ENCODE measurements around the gene NRXN3.

NRXN3 gene

DNA sequence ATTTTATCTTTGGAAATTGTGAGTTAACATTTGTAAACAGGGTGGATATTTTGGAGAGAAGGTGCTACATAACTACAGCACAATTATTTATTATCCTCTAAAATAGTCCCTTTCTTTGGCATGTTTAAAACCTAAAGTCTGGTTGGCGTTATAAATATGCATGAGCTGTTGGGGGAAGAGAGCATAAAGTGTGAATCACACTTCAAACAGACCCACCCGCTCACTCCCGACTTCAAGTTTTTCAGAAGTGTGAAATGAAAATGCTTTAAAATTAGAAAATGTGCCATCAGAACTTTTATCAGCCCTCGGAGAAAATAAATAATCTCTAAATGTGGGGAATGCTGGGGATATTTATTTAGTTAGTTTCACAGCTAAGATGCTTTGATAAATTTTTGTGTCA lies 1006.9 kb downstream of the NRXN3 start:
- H3K27ac Mint-ChIP-seq, result no peak overlapping the region
- H3K27me3 Mint-ChIP-seq (ENCODE audit: low read depth), result no peaks in the 10 kb centered on the region

DNA sequence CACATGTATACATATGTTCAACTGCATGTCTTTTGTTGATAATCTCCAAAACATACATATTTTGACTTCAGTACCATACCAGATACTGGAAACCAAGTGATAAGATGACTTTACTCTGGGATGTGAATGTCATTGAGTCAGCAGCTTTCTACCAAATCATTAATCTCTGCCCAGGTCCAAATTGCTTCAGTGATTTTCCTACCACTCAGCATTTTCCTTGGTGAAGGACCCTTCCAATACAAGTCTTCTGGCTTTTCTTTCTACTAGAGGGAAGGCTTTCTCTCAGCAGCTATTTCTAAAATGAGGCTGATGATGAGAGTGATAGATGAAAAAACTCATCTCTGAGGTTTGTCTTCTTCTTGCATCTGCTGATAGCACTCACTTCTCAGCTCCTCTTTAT lies 1008.5 kb downstream of the NRXN3 start:
- H3K4me3 Mint-ChIP-seq, result no peak overlapping the region
- H3K9me3 Mint-ChIP-seq, result no peaks in the 10 kb centered on the region
- H3K36me3 Mint-ChIP-seq (ENCODE audit: low read depth), result no peaks in the 10 kb centered on the region
- no peaks in the 10 kb centered on the region for H3K4me1 Mint-ChIP-seq (ENCODE audit: low read depth)
- H3K27ac Mint-ChIP-seq, result no peak overlapping the region
- H3K27me3 Mint-ChIP-seq (ENCODE audit: low read depth), result no peaks in the 10 kb centered on the region

More for the DNA sequence above, 1006.9 kb downstream of the NRXN3 start:
- no peak overlapping the region for H3K4me3 Mint-ChIP-seq
- no peaks in the 10 kb centered on the region for H3K4me1 Mint-ChIP-seq (ENCODE audit: low read depth)
- H3K9me3 Mint-ChIP-seq, result no peaks in the 10 kb centered on the region
- no peaks in the 10 kb centered on the region for H3K36me3 Mint-ChIP-seq (ENCODE audit: low read depth)

DNA sequence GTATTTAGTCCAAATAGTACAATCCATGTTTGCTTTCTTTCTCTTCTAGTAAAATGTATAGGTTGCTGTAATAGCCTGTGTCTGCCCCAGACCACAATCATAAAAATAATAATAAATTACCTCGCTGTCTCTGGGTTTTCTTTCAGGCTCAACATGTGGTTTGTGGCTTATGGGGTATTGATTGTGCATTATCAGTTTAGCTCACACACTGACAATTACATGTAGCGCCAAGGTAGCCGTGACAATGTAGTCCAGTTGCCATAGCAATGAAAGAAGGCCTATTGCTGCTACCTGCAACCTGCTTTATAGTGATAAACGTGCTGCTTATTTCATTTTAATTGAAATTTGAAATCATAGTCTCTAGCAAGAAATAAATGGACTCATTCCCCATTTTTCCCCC lies 1009.8 kb downstream of the NRXN3 start:
- Mint-ChIP-seq H3K9me3 (no peaks in the 10 kb centered on the region), H3K36me3 (ENCODE audit: low read depth) (no peaks in the 10 kb centered on the region), H3K27me3 (ENCODE audit: low read depth) (no peaks in the 10 kb centered on the region), H3K4me3 (no peak overlapping the region), H3K27ac (no peak overlapping the region), H3K4me1 (ENCODE audit: low read depth) (no peaks in the 10 kb centered on the region)

DNA sequence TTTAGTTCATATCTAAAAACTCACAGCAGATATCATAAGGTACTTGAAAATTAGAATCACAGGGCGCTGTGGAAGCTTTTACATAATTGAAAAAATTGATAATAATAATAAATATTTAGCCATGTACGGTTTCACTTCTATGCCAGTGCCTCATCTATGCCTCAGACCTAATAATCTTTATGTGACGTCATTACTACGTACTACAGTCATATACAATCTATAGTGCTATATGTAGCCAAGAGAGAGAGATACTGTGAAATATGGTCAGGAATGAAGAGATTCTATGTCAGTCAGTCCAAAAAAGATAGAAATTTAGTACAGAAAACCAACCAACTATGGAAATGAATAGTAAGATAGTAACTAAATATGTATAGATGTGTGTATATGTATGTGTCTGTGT lies 1010.5 kb downstream of the NRXN3 start:
- H3K27ac Mint-ChIP-seq, result no peak overlapping the region
- H3K4me1 Mint-ChIP-seq (ENCODE audit: low read depth), result no peaks in the 10 kb centered on the region
- H3K9me3 Mint-ChIP-seq, result no peaks in the 10 kb centered on the region
- H3K4me3 Mint-ChIP-seq, result no peak overlapping the region
- H3K36me3 Mint-ChIP-seq (ENCODE audit: low read depth), result no peaks in the 10 kb centered on the region
- H3K27me3 Mint-ChIP-seq (ENCODE audit: low read depth), result no peaks in the 10 kb centered on the region

DNA sequence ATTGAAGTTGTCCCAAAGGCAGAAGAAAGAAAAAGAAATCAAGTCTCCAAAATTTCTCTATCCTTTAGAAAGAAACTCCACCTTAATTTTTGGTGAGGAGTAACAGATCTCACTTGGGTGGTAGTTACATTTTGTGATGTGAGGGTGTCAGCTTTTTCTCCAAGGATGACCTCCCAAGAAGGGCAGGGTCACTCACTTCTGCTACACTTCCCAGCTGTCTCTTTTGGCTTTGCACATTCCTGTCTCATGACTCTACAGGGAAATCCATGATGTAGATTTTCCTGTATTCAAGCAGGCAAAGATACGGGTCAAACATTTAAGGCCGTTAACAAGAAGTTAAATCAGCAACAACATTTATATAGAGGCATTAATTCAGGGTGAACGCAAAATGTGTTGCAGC lies 1016.4 kb downstream of the NRXN3 start:
- Mint-ChIP-seq H3K27me3 (ENCODE audit: low read depth) (no peaks in the 10 kb centered on the region), H3K9me3 (peaks cover 4% of the 10 kb centered on the region), H3K4me3 (no peak overlapping the region), H3K4me1 (ENCODE audit: low read depth) (no peaks in the 10 kb centered on the region), H3K27ac (no peak overlapping the region), H3K36me3 (ENCODE audit: low read depth) (no peaks in the 10 kb centered on the region)

DNA sequence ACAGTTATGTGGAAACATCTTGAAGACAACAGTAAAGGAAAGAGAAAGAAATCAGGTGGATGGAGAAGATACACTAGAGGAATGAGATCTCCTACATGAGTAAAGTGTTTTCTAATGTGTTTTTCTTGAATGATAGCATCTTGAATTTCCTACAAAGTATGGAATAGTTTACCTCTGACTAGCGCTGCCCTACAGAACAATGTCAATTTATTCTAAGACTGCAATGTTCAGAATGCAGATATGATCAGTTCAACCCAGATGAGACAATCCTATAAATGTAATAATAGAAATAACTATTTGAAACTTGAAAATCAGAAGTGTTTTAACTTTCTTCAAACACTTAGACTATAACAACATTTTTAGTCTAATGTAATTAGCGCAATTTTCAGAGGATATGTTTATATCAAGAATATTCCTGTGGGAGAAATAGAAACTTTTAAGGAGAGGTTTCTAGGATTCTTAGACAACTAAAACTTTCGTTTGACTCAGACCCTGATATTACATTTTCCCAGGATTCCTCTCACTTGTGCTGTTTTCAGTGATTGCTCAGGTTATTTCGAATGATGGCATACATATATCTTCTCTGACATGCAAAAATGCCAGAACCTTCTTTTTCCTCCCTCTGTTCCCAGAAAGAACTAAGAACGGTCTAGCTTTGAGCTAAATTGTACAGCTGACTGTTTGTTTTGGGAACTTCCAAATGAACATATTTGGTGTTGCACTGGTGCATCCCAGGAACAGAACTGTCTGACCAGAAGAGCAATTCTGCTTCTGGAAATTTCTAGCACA lies 1023.7 kb downstream of the NRXN3 start:
- no peaks in the 10 kb centered on the region for H3K9me3 Mint-ChIP-seq
- no peaks in the 10 kb centered on the region for H3K4me1 Mint-ChIP-seq (ENCODE audit: low read depth)
- no peak overlapping the region for H3K27ac Mint-ChIP-seq
- no peak overlapping the region for H3K4me3 Mint-ChIP-seq
- H3K36me3 Mint-ChIP-seq (ENCODE audit: low read depth), result no peaks in the 10 kb centered on the region
- H3K27me3 Mint-ChIP-seq (ENCODE audit: low read depth), result no peaks in the 10 kb centered on the region

DNA sequence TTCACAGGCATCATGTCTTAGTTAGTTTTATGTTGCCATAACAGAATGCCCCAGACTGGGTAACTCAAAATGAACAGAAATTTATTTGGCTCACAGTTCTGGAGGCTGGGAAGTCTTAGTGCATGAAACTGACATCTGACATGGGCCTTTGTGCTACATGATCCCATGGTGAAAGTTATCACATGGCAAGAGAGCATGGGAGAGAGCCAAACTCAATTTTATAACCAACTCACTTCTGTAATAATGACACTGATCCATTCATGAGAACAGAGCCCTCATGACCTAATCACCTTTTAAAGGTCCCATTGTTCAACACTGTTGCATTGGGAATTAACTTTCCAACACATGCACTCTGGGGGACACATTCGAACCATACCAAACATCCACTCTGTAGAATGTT lies 1026.0 kb downstream of the NRXN3 start:
- H3K9me3 Mint-ChIP-seq, result peaks cover 3% of the 10 kb centered on the region
- no peak overlapping the region for H3K4me3 Mint-ChIP-seq
- no peaks in the 10 kb centered on the region for H3K36me3 Mint-ChIP-seq (ENCODE audit: low read depth)
- no peak overlapping the region for H3K27ac Mint-ChIP-seq
- no peaks in the 10 kb centered on the region for H3K4me1 Mint-ChIP-seq (ENCODE audit: low read depth)
- no peaks in the 10 kb centered on the region for H3K27me3 Mint-ChIP-seq (ENCODE audit: low read depth)

DNA sequence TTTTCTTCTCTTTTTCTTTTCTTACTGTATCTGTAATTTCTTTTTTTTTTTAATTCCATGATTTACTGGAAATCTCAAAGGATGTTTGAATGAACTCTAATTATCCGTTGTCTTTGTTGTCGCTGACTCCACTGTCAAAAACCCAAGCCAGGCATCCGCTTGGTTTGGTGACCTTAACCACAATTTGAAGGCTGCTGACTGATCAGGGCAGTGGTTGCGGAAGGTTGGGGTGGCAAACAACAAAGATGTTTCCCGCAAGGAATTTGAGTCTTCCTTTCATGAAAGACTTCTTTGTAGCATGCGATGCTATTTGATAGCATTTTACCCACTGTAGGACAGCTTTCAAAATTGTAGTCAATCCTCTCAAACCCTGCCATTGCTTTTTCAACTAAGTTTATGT lies 1027.3 kb downstream of the NRXN3 start:
- H3K4me3 Mint-ChIP-seq, result no peak overlapping the region
- no peaks in the 10 kb centered on the region for H3K4me1 Mint-ChIP-seq (ENCODE audit: low read depth)
- H3K27me3 Mint-ChIP-seq (ENCODE audit: low read depth), result no peaks in the 10 kb centered on the region
- no peaks in the 10 kb centered on the region for H3K36me3 Mint-ChIP-seq (ENCODE audit: low read depth)
- H3K9me3 Mint-ChIP-seq, result peaks cover 3% of the 10 kb centered on the region
- H3K27ac Mint-ChIP-seq, result no peak overlapping the region

DNA sequence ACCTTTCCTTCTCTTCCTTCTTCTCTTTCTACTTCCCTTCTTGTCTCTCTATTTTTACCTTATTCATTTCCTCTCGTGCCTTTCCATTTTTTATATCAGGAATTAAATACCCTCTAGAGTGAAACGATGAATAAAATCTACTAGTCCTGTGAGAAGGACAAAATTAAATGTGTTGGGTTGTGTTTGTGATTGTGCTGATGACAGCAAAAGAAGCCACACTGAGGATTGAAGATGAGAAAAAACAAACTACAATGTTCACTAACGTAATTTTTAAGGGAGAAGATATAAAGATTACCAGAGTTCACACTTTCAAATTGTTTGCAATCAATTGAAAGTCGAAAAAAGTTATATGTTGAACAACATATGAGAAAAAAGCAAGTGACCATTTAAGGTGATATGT lies 1029.0 kb downstream of the NRXN3 start:
- Mint-ChIP-seq H3K4me1 (ENCODE audit: low read depth) (no peaks in the 10 kb centered on the region), H3K9me3 (peaks cover 3% of the 10 kb centered on the region), H3K27ac (no peak overlapping the region), H3K27me3 (ENCODE audit: low read depth) (no peaks in the 10 kb centered on the region), H3K4me3 (no peak overlapping the region), H3K36me3 (ENCODE audit: low read depth) (no peaks in the 10 kb centered on the region)

DNA sequence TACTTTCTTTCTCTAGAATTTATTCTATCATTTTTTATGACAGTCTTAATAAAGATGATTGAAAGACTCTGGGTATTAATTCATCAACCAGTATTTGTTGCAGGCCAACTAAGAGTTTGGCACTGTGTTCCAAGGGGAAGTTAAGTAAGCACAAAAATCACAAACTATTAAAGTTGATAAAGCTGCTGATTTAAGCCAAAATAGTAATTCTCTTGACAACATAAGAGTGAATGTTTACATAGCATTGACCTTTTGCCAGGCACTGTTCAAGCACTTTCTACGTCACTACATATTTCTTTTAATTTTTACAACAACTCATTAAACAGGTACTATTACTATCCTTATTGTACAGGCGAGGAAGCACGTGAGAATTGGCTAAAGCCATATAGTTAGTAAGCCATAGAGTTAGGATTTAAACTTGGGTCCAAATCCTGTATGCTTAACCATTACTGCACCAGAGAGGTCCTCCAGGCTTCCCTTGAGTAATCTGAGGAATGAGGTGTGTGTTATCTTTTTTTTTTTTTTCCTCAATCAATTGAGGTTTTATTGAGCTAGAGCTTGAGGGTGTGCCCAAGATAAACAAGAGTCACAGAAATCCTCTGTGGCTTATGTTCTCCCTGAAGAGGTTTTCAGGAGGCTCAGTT lies 1031.5 kb downstream of the NRXN3 start:
- H3K9me3 Mint-ChIP-seq, result peaks cover 3% of the 10 kb centered on the region
- no peak overlapping the region for H3K27ac Mint-ChIP-seq
- no peaks in the 10 kb centered on the region for H3K4me1 Mint-ChIP-seq (ENCODE audit: low read depth)
- H3K4me3 Mint-ChIP-seq, result no peak overlapping the region
- H3K36me3 Mint-ChIP-seq (ENCODE audit: low read depth), result no peaks in the 10 kb centered on the region
- H3K27me3 Mint-ChIP-seq (ENCODE audit: low read depth), result no peaks in the 10 kb centered on the region

DNA sequence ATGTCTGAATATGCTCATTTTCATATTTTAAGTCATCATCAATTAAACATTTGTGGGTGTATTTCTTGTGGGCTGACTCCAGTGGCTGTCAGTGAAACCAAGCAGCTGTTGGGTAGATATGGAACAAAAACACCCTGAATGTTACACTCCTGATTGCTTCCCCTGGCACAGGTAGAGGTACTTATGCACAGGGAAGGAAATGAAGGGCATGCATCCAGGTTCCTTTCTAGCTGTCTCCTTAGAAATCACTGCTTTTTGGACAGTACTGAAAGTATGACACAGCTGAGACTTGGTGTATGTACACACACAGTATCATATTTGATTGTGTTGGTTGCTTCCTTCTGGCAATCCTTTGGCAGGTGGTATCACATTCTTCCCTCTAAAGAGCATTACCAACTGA lies 1034.4 kb downstream of the NRXN3 start:
- H3K4me3 Mint-ChIP-seq, result no peak overlapping the region
- H3K9me3 Mint-ChIP-seq, result no peaks in the 10 kb centered on the region
- H3K27ac Mint-ChIP-seq, result no peak overlapping the region
- no peaks in the 10 kb centered on the region for H3K36me3 Mint-ChIP-seq (ENCODE audit: low read depth)
- no peaks in the 10 kb centered on the region for H3K4me1 Mint-ChIP-seq (ENCODE audit: low read depth)
- H3K27me3 Mint-ChIP-seq (ENCODE audit: low read depth), result no peaks in the 10 kb centered on the region

DNA sequence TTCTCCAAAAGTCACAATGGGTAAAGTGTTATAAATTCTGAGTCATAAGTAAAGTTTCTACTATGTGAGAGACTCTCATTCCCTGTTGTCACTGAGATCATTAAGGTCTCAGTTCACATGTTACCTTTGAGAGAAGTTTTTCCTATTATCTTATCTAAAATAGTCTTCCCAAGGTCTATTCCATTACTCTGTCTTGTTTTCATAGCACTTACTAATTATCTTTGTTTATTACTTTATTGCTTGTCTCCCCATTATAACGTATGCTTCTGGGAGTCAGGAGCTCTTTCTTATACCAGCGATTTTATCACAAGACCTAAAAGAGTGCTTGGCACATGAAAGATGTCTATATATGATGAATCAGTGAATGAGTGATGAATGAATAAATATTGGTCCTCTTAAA lies 1039.2 kb downstream of the NRXN3 start:
- Mint-ChIP-seq H3K36me3 (ENCODE audit: low read depth) (no peaks in the 10 kb centered on the region), H3K27me3 (ENCODE audit: low read depth) (no peaks in the 10 kb centered on the region), H3K27ac (no peak overlapping the region), H3K4me3 (no peak overlapping the region), H3K9me3 (no peaks in the 10 kb centered on the region), H3K4me1 (ENCODE audit: low read depth) (no peaks in the 10 kb centered on the region)

DNA sequence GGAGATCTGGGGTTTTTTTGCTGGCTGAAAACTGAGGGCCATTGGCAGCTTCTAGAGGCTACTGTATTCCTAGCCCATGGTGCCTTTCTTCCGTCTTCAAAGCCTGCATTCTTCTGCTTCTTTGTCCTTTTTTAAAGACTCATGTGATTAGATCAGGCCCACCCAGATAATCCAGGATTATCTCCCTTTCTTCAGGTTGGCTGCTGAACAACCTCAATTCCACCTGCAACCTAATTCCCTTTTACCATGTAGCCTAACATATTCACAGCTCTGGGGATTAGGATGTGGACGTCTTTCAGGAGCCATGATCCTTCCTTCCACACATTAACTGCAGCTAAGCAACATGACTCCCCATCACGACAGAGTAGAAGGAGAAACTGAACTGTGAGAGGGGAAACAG lies 1055.6 kb downstream of the NRXN3 start:
- Mint-ChIP-seq H3K9me3 (peaks cover 15% of the 10 kb centered on the region), H3K4me1 (ENCODE audit: low read depth) (no peaks in the 10 kb centered on the region), H3K36me3 (ENCODE audit: low read depth) (no peaks in the 10 kb centered on the region), H3K27ac (no peak overlapping the region), H3K4me3 (no peak overlapping the region), H3K27me3 (ENCODE audit: low read depth) (no peaks in the 10 kb centered on the region)

DNA sequence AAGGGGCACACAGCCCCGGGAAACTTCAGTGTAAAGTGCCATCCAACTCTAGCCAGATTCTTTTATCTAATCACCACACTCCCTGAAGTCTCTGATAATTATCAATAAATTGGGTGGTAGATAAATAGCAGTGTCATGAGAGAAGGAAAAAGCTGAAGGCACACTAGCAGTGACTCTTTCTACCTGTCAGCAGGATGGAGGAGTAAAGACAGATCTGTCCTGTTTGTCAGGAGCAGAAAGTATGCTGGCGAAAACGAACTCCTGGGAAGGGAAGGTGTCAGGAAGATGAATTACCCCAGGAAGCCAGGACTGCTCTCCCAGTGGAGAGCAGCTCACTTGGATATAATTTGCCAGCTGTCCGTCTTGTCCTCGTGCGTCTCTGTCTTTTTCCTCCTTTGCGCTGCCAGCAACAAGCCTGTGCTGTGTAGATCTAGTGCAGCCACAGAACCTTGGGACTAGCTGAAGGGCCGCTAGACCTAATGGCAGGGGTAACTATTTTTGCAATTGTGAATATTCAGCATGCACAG lies 1059.3 kb downstream of the NRXN3 start:
- no peak overlapping the region for H3K27ac Mint-ChIP-seq
- H3K4me3 Mint-ChIP-seq, result no peak overlapping the region
- no peaks in the 10 kb centered on the region for H3K27me3 Mint-ChIP-seq (ENCODE audit: low read depth)
- no peaks in the 10 kb centered on the region for H3K9me3 Mint-ChIP-seq
- no peaks in the 10 kb centered on the region for H3K4me1 Mint-ChIP-seq (ENCODE audit: low read depth)
- no peaks in the 10 kb centered on the region for H3K36me3 Mint-ChIP-seq (ENCODE audit: low read depth)

DNA sequence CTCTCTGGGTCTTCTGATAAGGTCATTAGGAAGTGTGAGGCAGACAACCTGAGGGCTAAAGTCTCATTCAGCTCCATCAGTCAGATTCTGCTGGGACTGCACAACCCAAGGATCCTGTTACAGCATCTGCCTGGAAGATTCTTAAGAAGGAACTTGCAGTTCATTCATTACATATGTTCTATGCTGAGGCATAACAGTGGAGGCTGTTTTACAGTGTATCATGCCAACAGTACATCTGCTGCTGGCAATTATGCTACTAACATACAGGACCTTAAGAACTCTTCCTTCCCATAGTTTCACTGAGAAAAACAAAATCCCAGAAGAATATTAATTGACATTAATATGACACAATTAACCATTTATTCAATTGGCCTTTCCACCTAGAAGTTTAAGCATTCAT lies 1072.5 kb downstream of the NRXN3 start:
- Mint-ChIP-seq H3K27ac (no peak overlapping the region), H3K9me3 (peaks cover 5% of the 10 kb centered on the region), H3K27me3 (ENCODE audit: low read depth) (no peaks in the 10 kb centered on the region), H3K36me3 (ENCODE audit: low read depth) (no peaks in the 10 kb centered on the region), H3K4me1 (ENCODE audit: low read depth) (no peaks in the 10 kb centered on the region), H3K4me3 (no peak overlapping the region)
